Fibroblast of the aortic adventitia (primary cell): ENCODE results near the gene SORBS2. TPM values are rescaled to one million over a fixed set of nuclear protein-coding genes. Genes with fewer than 3 reads are reported as not detected.
"Not testable (repeated sequence)": the region's sequence is repeated elsewhere in the genome, so short reads cannot be mapped to it uniquely, and the experiment has no call there.

Experiments
- DNase-seq: peaks from one replicate; pipeline ENCODE4 v3.0.0-alpha.2; 2010; ENCODE audit warnings: low read depth
- H3K4me3 ChIP-seq: 2 replicates; pipeline ENCODE4 v1.5.1; 2011; ENCODE audit warnings: low read depth, mild to moderate bottlenecking, control low read depth, low read length, moderate library complexity
- CTCF ChIP-seq: IDR thresholded peaks from 2 replicates; pipeline ENCODE4 v1.5.1; 2011; ENCODE audit warnings: mild to moderate bottlenecking, low read length, control low read depth, inconsistent platforms; ENCODE audit not compliant: insufficient read depth
- total RNA-seq: library from RNA; depleted of rRNA; stranded (reverse); fragments of >200 nt; gene quantifications from 2 replicates; pipeline ENCODE4 v1.2.3, GENCODE V29; 2012; ENCODE audit warnings: low replicate concordance

SORBS2 gene
- total RNA-seq, 1 donor = 2.8 TPM

GRCh38 chr4:185721190-185722028 is 90.6 kb downstream of the SORBS2 start:
- no peak for TF ChIP-seq CTCF
- DNase-seq = peak; percentile 68
- H3K4me3 ChIP-seq = no peak overlapping the region

- no peak overlapping the region for H3K4me3 ChIP-seq
- TF ChIP-seq CTCF = no peak
- no peak for DNase-seq
Observed at GRCh38 chr4:185719500-185719858, 92.5 kb downstream of the SORBS2 start.

- DNase-seq = no peak
- TF ChIP-seq CTCF = no peak
Observed at GRCh38 chr4:185718578-185719499, 93.2 kb downstream of the SORBS2 start.

GRCh38 chr4:185717377-185717741 is 94.6 kb downstream of the SORBS2 start:
- H3K4me3 ChIP-seq = no peak overlapping the region
- no peak for DNase-seq
- TF ChIP-seq CTCF = no peak

More at GRCh38 chr4:185718578-185719499, 93.2 kb downstream of the SORBS2 start:
- H3K4me3 ChIP-seq = no peak overlapping the region

GRCh38 chr4:185716577-185717376 is 95.2 kb downstream of the SORBS2 start:
- no peak for DNase-seq
- TF ChIP-seq CTCF = no peak
- no peak overlapping the region for H3K4me3 ChIP-seq

GRCh38 chr4:185716141-185716551 is 95.8 kb downstream of the SORBS2 start:
- no peak for TF ChIP-seq CTCF
- no peak overlapping the region for H3K4me3 ChIP-seq
- no peak for DNase-seq

- H3K4me3 ChIP-seq, DNase-seq: not testable (repeated sequence)
Observed at GRCh38 chr4:185714524-185714923, 97.5 kb downstream of the SORBS2 start.
